IPS-18c (cell line): ENCODE measurements around the gene TP63.
"Not testable (repeated sequence)": the region's sequence is repeated elsewhere in the genome, so short reads cannot be mapped to it uniquely, and the experiment has no call there.

ENCODE experiments used
- H3K4me3 ChIP-seq: 2 replicates; pipeline ENCODE4 v1.7.0; 2013; ENCODE audit warnings: low read depth, mild to moderate bottlenecking, low read length, moderate library complexity; ENCODE audit not compliant: insufficient read depth
- H3K9me3 ChIP-seq: one replicate; pipeline ENCODE4 v1.6.1; 2013; ENCODE audit warnings: mild to moderate bottlenecking, low read length, moderate library complexity; ENCODE audit not compliant: control insufficient read depth, insufficient read depth

Gene TP63

GRCh38 chr3:189631373-189631408 lies at the start of gene TP63:
Gene TP63 (plus strand): TSS chr3:189631389. CDS start chr3:189631516, 127 bp downstream.
- no peak within 1 kb of the TSS for H3K4me3 ChIP-seq
- no peaks in the 10 kb centered on the region for H3K9me3 ChIP-seq

GRCh38 chr3:189582179-189582578 lies 49.0 kb upstream of the TP63 start:
- Histone ChIP-seq H3K9me3 (no peaks in the 10 kb centered on the region), H3K4me3 (no peak overlapping the region)

- Histone ChIP-seq H3K4me3 (no peak overlapping the region), H3K9me3 (no peaks in the 10 kb centered on the region)
These were observed 46.5 kb upstream of the TP63 start for GRCh38 chr3:189584645-189585044.

- Histone ChIP-seq H3K4me3 (no peak overlapping the region), H3K9me3 (no peaks in the 10 kb centered on the region)
These were observed 44.1 kb upstream of the TP63 start for GRCh38 chr3:189586941-189587663.

GRCh38 chr3:189587664-189588040 lies 43.5 kb upstream of the TP63 start:
- Histone ChIP-seq H3K9me3 (no peaks in the 10 kb centered on the region), H3K4me3 (no peak overlapping the region)

GRCh38 chr3:189588070-189588469 lies 43.1 kb upstream of the TP63 start:
- no peaks in the 10 kb centered on the region for H3K9me3 ChIP-seq
- H3K4me3 ChIP-seq: no peak overlapping the region

GRCh38 chr3:189588475-189589178 lies 42.6 kb upstream of the TP63 start:
- H3K9me3 ChIP-seq: no peaks in the 10 kb centered on the region
- no peak overlapping the region for H3K4me3 ChIP-seq

- H3K4me3 ChIP-seq: no peak overlapping the region
- no peaks in the 10 kb centered on the region for H3K9me3 ChIP-seq
These were observed 42.0 kb upstream of the TP63 start for GRCh38 chr3:189589179-189589569.

GRCh38 chr3:189590223-189590622 lies 41.0 kb upstream of the TP63 start:
- H3K9me3 ChIP-seq: no peaks in the 10 kb centered on the region

GRCh38 chr3:189593581-189593980 lies 37.6 kb upstream of the TP63 start:
- no peak overlapping the region for H3K4me3 ChIP-seq
- H3K9me3 ChIP-seq: no peaks in the 10 kb centered on the region

More at GRCh38 chr3:189590223-189590622, 41.0 kb upstream of the TP63 start:
- H3K4me3 ChIP-seq: no peak overlapping the region

- not testable (repeated sequence) for H3K4me3 ChIP-seq, H3K9me3 ChIP-seq
These were observed 34.9 kb upstream of the TP63 start for GRCh38 chr3:189596078-189596979.

GRCh38 chr3:189597918-189598317 lies 33.3 kb upstream of the TP63 start:
- Histone ChIP-seq H3K4me3 (no peak overlapping the region), H3K9me3 (no peaks in the 10 kb centered on the region)

GRCh38 chr3:189598530-189599225 lies 32.5 kb upstream of the TP63 start:
- no peak overlapping the region for H3K4me3 ChIP-seq

GRCh38 chr3:189602471-189602870 lies 28.7 kb upstream of the TP63 start:
- H3K4me3 ChIP-seq: no peak overlapping the region
- H3K9me3 ChIP-seq: no peaks in the 10 kb centered on the region

More at GRCh38 chr3:189598530-189599225, 32.5 kb upstream of the TP63 start:
- H3K9me3 ChIP-seq: no peaks in the 10 kb centered on the region

GRCh38 chr3:189605717-189606116 lies 25.5 kb upstream of the TP63 start:
- Histone ChIP-seq H3K4me3 (no peak overlapping the region), H3K9me3 (no peaks in the 10 kb centered on the region)

GRCh38 chr3:189606774-189607173 lies 24.4 kb upstream of the TP63 start:
- Histone ChIP-seq H3K4me3 (no peak overlapping the region), H3K9me3 (no peaks in the 10 kb centered on the region)

GRCh38 chr3:189612641-189613040 lies 18.5 kb upstream of the TP63 start:
- H3K4me3 ChIP-seq, H3K9me3 ChIP-seq: not testable (repeated sequence)

- H3K9me3 ChIP-seq: no peaks in the 10 kb centered on the region
- H3K4me3 ChIP-seq: no peak overlapping the region
These were observed 18.1 kb upstream of the TP63 start for GRCh38 chr3:189613122-189613521.
